Measurements from ENCODE around the gene PPM1F.

DNA sequence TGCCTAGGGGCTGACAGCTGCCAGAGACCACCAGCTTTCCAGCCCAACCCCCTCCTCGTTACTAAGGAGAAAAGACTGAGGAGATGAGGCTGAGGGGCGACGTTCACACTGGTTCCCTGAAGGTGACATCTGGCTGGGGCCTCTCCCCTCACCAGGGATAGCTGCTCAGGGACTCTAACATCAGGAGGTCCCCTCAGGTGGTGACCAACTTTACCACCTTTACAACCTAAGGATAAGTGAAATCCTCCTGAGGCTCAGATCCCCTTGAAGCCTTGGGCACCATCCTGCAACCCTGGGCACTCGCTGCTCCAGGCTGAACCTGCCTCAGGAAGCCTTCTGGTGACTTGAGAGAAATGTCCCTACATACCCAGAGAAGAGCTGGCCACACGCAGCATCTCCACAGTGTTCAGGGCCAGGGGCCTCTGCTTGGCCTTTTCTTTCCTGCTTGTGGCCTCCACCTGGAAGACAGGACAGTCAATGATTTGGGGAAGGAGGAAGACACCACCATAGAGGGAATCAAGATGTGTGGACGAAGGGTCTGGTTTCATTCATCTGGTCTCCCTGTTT is 12.4 kb upstream of the PPM1F start:
- TF ChIP-seq EZH2 (IDR thresholded peaks at IDR 0.05), result no peak
- TF ChIP-seq POLR2AphosphoS5 (IDR thresholded peaks at IDR 0.05; ENCODE audit: borderline replicate concordance, low read depth, low read length), result no peak

All from SK-N-MC (cell line).